AG09319 (cell line): ENCODE measurements around the gene DDX59.

Source experiments
- DNase-seq: peaks from one replicate; pipeline ENCODE4 v3.0.0-alpha.2; 2010; ENCODE audit warnings: low read depth; ENCODE audit errors: extremely low read depth
- CTCF ChIP-seq: IDR thresholded peaks from 2 replicates; pipeline ENCODE4 v1.5.1; 2011; ENCODE audit warnings: low read depth, mild to moderate bottlenecking, inconsistent platforms, low read length, moderate library complexity

The DDX59 gene

GRCh38 chr1:200629876-200630514, 39.7 kb downstream of the DDX59 start:
- no peak for DNase-seq
- TF ChIP-seq CTCF: no peak

- DNase-seq: no peak
- TF ChIP-seq CTCF: no peak
Observed at GRCh38 chr1:200628223-200628881, 41.4 kb downstream of the DDX59 start.

- no peak for DNase-seq
- TF ChIP-seq CTCF: no peak
Observed at GRCh38 chr1:200627575-200628222, 42.0 kb downstream of the DDX59 start.

DNA sequence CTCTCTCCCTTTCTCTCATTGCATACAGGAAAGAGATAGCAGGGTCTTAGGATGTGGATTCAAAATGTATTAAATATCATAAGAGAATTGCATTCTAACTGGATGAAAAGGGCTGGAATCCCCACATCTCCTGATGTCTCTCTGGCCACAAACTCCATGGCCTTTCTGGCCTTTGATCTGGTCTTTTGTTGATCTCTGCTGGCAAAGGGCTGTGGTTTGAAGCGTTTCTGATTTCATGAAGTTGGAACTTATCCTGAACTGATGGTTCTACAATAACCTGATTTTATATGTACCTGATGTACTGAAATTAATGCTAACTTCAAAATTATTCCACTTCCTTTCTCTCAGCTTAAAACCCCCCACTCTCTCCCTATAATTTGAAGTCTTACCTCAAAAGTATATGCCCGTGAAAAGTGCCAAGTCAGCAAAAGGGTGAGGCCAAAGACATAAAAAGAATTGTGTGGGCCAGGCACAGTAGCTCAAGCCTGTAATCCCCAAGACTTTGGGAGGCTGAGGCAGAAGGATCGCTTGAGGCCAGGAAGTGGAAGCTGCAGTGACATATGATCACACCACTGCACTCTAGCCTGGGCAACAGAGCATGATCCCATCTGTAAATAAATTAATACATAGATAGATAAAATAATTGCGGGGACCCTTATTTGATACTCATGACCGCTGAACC, 42.7 kb downstream of the DDX59 start:
- no peak for DNase-seq

GRCh38 chr1:200625381-200625824, 44.3 kb downstream of the DDX59 start:
- no peak for TF ChIP-seq CTCF

More for the DNA sequence above, 42.7 kb downstream of the DDX59 start:
- TF ChIP-seq CTCF: no peak

GRCh38 chr1:200624679-200625335, 44.9 kb downstream of the DDX59 start:
- no peak for TF ChIP-seq CTCF
- DNase-seq: no peak

More at GRCh38 chr1:200625381-200625824, 44.3 kb downstream of the DDX59 start:
- DNase-seq: no peak
